PC-3 (cell line): Measurements from ENCODE around the gene USP34. TPM values are rescaled to one million over a fixed set of nuclear protein-coding genes. Genes with fewer than 3 reads are reported as not detected.

Source experiments
- ATAC-seq: fragments of 200-7000 bp; cut with Tn5 transposase; 2 replicates; pipeline ENCODE4 v1.9.1; 2020; ENCODE audit warnings: mild to moderate bottlenecking, moderate library complexity
- BruUV-seq: library from RNA; stranded (reverse); fragments of 400-500 nt; replicated peaks from 2 replicates; lab custom pipeline; 2021; lab: Mats Ljungman, UMichigan
- CTCF ChIA-PET: fragments of 300-600 bp; sonication (Branson Sonifier 250); formaldehyde crosslinking; loops from one replicate; lab custom pipeline; 2022; ENCODE audit warnings: antibody characterized with exemption; lab: Charles Lee
- POLR2A ChIA-PET: fragments of 300-600 bp; sonication (Branson Sonifier 250); formaldehyde crosslinking; loops from one replicate; lab custom pipeline; 2022; ENCODE audit warnings: antibody characterized with exemption; ENCODE audit not compliant: unreplicated experiment; lab: Charles Lee
- DNase-seq: peaks from one replicate; pipeline ENCODE4 v3.0.0-alpha.2; 2015
- H2AFZ ChIP-seq: fragments of 300-600 bp; sonication (generic); 2 replicates; pipeline ENCODE4 v1.6.0; 2016; ENCODE audit warnings: antibody characterized with exemption, low read length
- H3F3A ChIP-seq: fragments of 300-600 bp; sonication (generic); one replicate; pipeline ENCODE4 v1.6.0; 2017; ENCODE audit warnings: antibody characterized with exemption, low read length, control low read depth, mild to moderate bottlenecking; ENCODE audit not compliant: unreplicated experiment
- H3K27ac ChIP-seq: fragments of 300-600 bp; sonication (generic); 2 replicates; pipeline ENCODE4 v1.5.1; 2016; ENCODE audit warnings: mild to moderate bottlenecking, low read length
- H3K27me3 ChIP-seq: fragments of 300-600 bp; sonication (generic); 2 replicates; pipeline ENCODE4 v1.6.1; 2016; ENCODE audit warnings: low read length, mixed read lengths
- H3K36me3 ChIP-seq: fragments of 300-600 bp; sonication (generic); 2 replicates; pipeline ENCODE4 v1.6.1; 2016; ENCODE audit warnings: low read depth, mixed run types, low read length, mixed read lengths
- H3K4me1 ChIP-seq: fragments of 300-600 bp; sonication (generic); 2 replicates; pipeline ENCODE4 v1.5.1; 2016; ENCODE audit warnings: low read length; ENCODE audit not compliant: insufficient read depth
- H3K4me2 ChIP-seq: fragments of 300-600 bp; sonication (generic); 2 replicates; pipeline ENCODE4 v1.6.0; 2016; ENCODE audit warnings: low read length
- H3K4me3 ChIP-seq: fragments of 300-600 bp; sonication (generic); 2 replicates; pipeline ENCODE4 v1.5.1; 2016; ENCODE audit warnings: mild to moderate bottlenecking, low read length, mixed read lengths
- H3K79me2 ChIP-seq: fragments of 300-600 bp; sonication (generic); 2 replicates; pipeline ENCODE4 v1.6.1; 2017; ENCODE audit warnings: low read length, mixed read lengths
- H3K9ac ChIP-seq: fragments of 300-600 bp; sonication (generic); 2 replicates; pipeline ENCODE4 v1.6.0; 2016; ENCODE audit warnings: mild to moderate bottlenecking, low read length
- H3K9me2 ChIP-seq: fragments of 300-600 bp; sonication (generic); replicated peaks from 2 replicates; pipeline ENCODE4 v1.6.1; 2016; ENCODE audit warnings: mixed run types, low read length, mixed read lengths
- H3K9me3 ChIP-seq: fragments of 300-600 bp; sonication (generic); 2 replicates; pipeline ENCODE4 v1.6.1; 2016; ENCODE audit warnings: low read length, mixed read lengths
- H4K20me1 ChIP-seq: fragments of 300-600 bp; sonication (generic); 2 replicates; pipeline ENCODE4 v1.6.1; 2016; ENCODE audit warnings: low read length, mixed read lengths
- CTCF ChIP-seq: fragments of 300-600 bp; sonication (generic); conservative IDR thresholded peaks from 2 replicates; pipeline ENCODE4 v1.5.1; 2017; ENCODE audit warnings: antibody characterized with exemption, low read depth, mild to moderate bottlenecking, low read length
- EZH2 ChIP-seq: fragments of 300-600 bp; sonication (generic); IDR thresholded peaks from one replicate; pipeline ENCODE4 v1.6.1; 2017; ENCODE audit warnings: antibody characterized with exemption, mild to moderate bottlenecking, low read length; ENCODE audit not compliant: unreplicated experiment
- EZH2phosphoT487 ChIP-seq: fragments of 300-600 bp; sonication (generic); IDR thresholded peaks from 2 replicates; pipeline ENCODE4 v1.6.1; 2018; ENCODE audit warnings: mild to moderate bottlenecking, antibody characterized with exemption, low read length, borderline replicate concordance
- intact Hi-C: fragments of 100-400 bp; cut with micrococcal nuclease; formaldehyde crosslinking; loops from 2 replicates; pipeline ENCODE4 v1.9.0; 2023
- total RNA-seq: library from RNA; depleted of rRNA; stranded (reverse); fragments of >200 nt; gene quantifications from 2 replicates; pipeline ENCODE4 v1.2.3, GENCODE V29; 2014

The USP34 gene
- total RNA-seq, 1 experiment from 2014 or later = 67.1 TPM

GRCh38 chr2:61435291-61435690, 35.6 kb downstream of the USP34 start:
- Histone ChIP-seq H4K20me1 (peaks cover 58% of the 10 kb centered on the region), H3K4me1 (peaks cover 13% of the 10 kb centered on the region), H3K4me2 (no peak overlapping the region), H3F3A (no peaks in the 10 kb centered on the region), H3K27me3 (no peaks in the 10 kb centered on the region), H3K9me3 (no peaks in the 10 kb centered on the region), H3K4me3 (no peak overlapping the region), H3K9me2 (no peaks in the 10 kb centered on the region), H3K27ac (no peak overlapping the region), H3K79me2 (peaks cover 99% of the 10 kb centered on the region), H3K9ac (no peak overlapping the region), H3K36me3 (no peaks in the 10 kb centered on the region), H2AFZ (no peak overlapping the region)
- ATAC-seq (no peak), DNase-seq (no peak)
- intact Hi-C loops = no loop called here
- POLR2A ChIA-PET = no interaction called here
- BruUV-seq = no TSS peak
- no peak for TF ChIP-seq EZH2phosphoT487
- TF ChIP-seq CTCF = no peak
- no peak for TF ChIP-seq EZH2
- CTCF ChIA-PET = no interaction called here

- H3K9me3 ChIP-seq = no peaks in the 10 kb centered on the region
- H4K20me1 ChIP-seq = peaks cover 48% of the 10 kb centered on the region; the same call in 1 of the 2 replicates
- no peak overlapping the region for H3K4me2 ChIP-seq
- POLR2A ChIA-PET = no interaction called here
- H3K4me1 ChIP-seq = peaks cover 13% of the 10 kb centered on the region
- H3K79me2 ChIP-seq = peaks cover 97% of the 10 kb centered on the region
- H3K9ac ChIP-seq = no peak overlapping the region
- H3K27me3 ChIP-seq = no peaks in the 10 kb centered on the region
- ATAC-seq (no peak), DNase-seq (no peak)
- H3F3A ChIP-seq = no peaks in the 10 kb centered on the region
- TF ChIP-seq CTCF (no peak), EZH2 (no peak), EZH2phosphoT487 (no peak)
- CTCF ChIA-PET = no interaction called here
- H2AFZ ChIP-seq = no peak overlapping the region
- no peak overlapping the region for H3K4me3 ChIP-seq
- no TSS peak for BruUV-seq
- no peak overlapping the region for H3K27ac ChIP-seq
- no peaks in the 10 kb centered on the region for H3K36me3 ChIP-seq
- intact Hi-C loops = no loop called here
- no peaks in the 10 kb centered on the region for H3K9me2 ChIP-seq
These were observed 36.6 kb downstream of the USP34 start for GRCh38 chr2:61434314-61434713.

- Histone ChIP-seq H3K4me2 (no peak overlapping the region), H3K9me2 (no peaks in the 10 kb centered on the region), H3K4me3 (no peak overlapping the region), H3K27ac (no peak overlapping the region), H2AFZ (no peak overlapping the region), H3K79me2 (peaks cover 97% of the 10 kb centered on the region), H4K20me1 (peaks cover 47% of the 10 kb centered on the region; the same call in 1 of the 2 replicates), H3K36me3 (no peaks in the 10 kb centered on the region), H3K27me3 (no peaks in the 10 kb centered on the region), H3F3A (no peaks in the 10 kb centered on the region), H3K9me3 (no peaks in the 10 kb centered on the region), H3K4me1 (peaks cover 13% of the 10 kb centered on the region), H3K9ac (no peak overlapping the region)
- intact Hi-C loops = no loop called here
- ATAC-seq (no peak), DNase-seq (no peak)
- ChIA-PET POLR2A (no interaction called here), CTCF (no interaction called here)
- TF ChIP-seq EZH2 (no peak), EZH2phosphoT487 (no peak), CTCF (no peak)
- no TSS peak for BruUV-seq
These were observed 37.3 kb downstream of the USP34 start for GRCh38 chr2:61433606-61434005.
